GM21360 (cell line): ENCODE data around the gene EIF4E.
"Not testable (repeated sequence)": the region's sequence is repeated elsewhere in the genome, so short reads cannot be mapped to it uniquely, and the experiment has no call there.

ENCODE experiments used
- ATAC-seq: cut with Tn5 transposase; IDR thresholded peaks from one replicate; pipeline ENCODE4 v1.9.1; 2021; ENCODE audit warnings: mild to moderate bottlenecking, moderate library complexity; ENCODE audit not compliant: unreplicated experiment

The EIF4E gene

DNA sequence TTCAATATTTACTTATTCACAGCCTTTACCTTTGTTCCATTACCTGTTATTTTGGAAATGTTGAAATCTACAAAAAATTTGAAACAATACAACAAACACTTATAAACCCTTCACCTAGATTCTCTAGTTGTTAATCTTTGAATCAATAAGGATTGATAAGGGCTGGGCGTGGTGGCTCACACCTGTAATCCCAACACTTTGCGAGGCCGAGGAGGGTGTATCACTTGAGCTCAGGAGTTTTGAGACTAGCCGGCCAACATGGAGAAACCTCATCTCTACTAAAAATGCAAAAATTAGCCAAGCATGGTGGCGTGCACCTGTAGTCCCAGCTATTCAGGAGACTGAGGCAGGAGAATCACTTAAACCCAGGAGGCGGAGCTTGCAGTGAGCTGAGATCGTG, 5.9 kb upstream of the EIF4E start:
- ATAC-seq: not testable (repeated sequence)

DNA sequence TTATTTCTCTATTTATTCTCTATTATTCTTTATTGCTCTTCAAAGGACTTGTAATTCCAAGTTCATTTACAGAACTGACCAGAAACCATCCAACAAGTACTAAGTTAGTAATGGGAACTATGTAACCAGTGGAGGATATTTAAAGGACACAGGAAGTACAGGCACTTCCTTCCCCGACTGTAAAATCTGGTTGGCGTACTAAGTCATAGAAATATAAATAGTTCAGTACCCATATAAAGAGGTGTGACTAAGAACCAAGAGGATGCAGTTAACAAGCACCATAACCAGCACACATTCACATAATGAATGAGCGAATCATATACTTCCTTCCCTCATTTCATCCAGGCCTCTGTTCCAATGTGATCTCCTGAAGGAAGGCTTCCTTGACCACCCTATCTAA, 3.6 kb upstream of the EIF4E start:
- ATAC-seq: peak; percentile 9

DNA sequence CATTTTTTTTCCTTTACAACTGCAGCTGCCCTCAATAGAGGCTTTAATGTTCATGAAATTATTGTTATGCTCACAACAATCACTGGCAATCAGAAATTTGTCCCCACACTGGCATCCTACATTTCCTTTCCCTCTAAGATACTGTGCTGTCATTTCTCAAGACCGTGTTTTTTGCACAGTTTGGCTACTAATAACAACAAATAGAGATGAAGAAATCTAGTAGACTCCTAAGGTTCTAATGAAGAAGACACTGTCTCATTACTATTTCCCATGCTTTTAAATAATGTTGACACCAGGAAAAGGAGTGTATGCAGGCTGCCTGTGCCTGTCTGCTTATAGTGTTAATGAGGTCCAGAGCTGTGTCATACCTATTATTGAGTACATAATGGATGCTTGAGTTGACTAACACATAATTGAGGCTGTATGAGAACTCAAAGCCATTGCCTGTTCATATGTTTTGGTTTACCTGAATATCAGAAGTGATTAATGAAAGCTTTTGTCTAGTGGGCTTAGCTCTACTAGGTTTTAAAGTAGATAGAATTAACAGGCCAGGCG, 1.5 kb upstream of the EIF4E start:
- ATAC-seq: no peak

DNA sequence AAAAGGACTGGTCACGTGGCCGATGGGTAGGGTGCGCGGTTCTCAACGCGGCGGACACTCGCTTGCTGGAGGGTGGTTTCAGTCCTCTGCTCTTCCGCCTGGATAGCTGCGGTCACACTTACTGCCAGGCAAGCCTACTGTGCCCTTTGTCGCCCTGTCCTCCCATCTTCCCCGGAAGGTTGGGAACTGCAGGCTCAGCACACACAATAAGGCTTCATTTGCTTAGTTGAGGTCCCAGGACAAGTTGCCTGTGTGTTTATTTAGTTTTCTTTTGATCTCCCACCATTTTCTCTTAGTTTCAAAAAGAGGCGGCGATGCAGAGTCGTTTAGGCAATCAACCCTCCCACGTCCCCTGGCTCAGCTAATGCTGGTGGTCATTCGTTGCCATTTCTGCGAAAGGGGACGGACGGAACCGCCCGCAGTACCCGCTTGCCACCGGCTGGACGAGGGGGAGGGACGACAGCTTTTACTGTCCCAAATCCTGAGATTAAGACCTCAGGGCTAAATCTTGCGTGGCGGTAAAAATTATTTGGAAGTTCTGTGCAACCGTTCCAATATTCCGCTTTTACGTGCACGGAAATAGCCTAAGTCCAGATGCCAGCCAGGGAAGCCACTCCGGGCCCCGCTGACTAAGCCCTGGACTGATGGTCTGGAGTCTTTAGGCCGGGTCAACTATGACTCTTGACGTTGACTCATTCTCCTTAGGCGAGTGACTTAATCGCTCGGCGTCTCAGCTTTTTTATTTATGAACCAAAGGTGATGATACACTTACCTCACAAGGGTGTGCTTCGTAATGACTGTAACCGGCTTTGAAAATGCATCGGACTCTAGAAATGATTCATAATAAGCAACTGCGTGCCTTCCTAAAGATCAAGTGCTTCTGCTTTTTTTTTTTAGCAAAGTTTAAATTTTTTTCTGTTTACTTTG, 671 bp upstream of the EIF4E start:
- peak; percentile 49 for ATAC-seq

DNA sequence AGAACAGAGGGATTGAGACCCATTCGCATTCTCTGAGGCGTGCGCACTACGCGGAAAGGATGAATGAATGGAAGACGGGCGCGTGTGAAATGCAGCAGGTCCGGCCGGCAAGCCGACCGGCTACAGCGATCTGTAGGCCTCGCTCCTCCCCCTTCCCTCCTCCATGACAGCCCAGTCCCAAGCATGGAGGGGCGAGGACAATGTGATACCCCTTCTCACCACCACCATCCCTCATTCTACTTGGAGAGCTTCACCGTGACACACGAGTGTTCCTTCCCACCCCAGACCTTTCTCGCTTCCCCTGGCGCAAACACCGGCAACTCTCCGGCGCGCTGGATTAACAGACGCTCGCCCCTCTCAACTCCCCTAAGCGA, 815 bp downstream of the EIF4E start:
- ATAC-seq: peak; percentile 32

DNA sequence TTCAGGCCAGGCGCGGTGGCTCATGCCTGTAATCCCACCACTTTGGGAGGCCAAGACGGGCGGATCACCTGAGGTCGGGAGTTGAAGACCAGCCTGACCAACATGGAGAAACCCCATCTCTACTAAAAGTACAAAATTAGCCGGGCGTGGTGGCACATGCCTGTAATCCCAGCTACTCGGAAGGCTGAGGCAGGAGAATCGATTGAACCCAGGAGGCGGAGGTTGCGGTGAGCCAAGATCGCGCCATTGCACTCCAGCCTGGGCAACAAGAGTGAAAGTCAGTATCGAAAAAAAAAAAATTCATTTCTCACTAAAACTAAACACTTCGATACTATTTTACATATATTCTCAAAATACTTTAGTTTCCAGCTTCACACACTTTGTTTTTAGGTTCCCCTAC, 2.7 kb downstream of the EIF4E start:
- not testable (repeated sequence) for ATAC-seq

DNA sequence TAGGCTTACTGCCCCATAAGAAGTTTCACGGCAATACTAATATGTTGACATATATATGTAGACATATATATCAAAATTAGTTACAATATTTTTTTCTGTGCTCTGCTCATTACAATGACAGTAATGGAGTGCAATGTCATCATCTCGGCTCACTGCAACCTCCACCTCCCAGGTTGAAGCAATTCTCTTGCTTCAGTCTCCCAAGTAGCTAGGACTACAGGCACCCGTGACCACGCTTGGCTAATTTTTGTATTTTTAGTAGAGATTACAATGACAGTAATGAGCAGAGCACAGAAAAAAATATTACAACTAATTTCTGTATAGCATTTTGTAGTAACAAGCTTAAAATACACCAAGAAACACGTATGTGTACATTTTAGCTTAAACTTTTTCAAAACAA, 7.6 kb downstream of the EIF4E start:
- no peak for ATAC-seq

DNA sequence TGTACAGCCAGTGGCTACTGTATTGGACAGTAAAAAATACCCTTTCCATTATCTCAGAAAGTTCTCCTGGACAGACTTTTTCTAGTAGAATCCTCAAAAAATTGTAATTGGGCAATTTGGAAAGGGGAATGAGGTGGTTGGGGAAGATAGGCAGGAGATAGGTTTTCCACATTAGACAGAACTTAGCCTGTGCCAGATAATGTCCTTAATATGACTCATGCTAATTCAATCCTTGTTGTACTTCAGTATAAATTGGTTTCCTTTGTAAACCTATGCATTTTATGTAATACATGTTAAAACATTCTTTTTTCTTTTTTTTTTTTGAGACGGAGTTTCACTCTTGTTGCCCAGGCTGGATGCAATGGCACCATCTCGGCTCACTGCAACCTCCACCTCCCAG, 8.9 kb downstream of the EIF4E start:
- no peak for ATAC-seq

DNA sequence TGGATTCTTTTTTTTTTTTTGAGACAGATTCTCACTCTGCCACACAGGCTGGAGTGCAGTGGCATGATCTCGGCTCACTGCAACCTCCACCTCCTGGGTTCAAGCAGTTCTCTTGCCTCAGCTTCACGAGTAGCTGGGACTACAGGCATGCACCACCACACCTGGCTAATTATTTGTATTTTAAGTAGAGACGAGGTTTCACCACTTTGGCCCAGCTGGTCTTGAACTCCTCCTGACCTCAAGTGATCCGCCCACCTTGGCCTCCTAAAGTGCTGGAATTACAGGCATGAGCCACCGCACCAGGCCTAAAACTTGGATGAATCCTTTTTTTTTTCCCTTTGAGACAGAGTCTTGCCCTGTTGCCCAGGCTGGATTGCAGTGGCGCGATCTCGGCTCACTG, 18.2 kb downstream of the EIF4E start:
- ATAC-seq: not testable (repeated sequence)

DNA sequence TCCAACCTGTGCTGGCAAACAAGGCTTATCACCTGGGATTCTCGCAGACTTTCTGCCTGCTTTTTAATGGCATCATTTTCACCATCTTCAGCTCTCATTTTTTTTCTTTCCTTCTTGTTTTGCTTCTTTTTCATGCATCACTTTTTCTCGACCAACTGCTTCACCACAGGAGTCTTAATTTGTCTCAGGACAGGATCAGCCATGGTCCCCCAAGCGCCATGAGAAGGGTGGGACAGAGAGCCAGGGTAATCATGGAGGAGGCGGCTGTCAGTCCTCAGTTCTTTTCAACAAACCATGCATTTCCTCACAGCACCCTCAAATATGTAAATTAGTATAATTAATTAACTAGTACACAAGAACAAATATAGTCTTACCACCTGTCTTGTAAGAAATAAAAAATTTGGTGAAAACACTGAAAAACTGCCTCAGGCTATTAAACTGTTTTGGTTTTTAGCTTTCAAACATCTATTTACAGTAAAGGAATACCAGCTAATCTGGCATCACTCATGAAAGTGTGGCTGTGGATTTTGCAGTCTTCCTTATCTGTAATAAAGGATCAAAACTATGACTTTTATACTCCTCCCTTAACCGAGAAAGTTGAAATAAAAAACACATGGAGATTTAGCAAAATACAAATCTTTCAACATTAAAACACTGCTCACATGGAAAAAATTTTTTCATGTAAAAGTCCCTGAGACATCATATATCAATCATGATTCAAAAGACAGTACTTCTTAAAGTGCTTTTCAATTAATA, 19.1 kb downstream of the EIF4E start:
- ATAC-seq: no peak

DNA sequence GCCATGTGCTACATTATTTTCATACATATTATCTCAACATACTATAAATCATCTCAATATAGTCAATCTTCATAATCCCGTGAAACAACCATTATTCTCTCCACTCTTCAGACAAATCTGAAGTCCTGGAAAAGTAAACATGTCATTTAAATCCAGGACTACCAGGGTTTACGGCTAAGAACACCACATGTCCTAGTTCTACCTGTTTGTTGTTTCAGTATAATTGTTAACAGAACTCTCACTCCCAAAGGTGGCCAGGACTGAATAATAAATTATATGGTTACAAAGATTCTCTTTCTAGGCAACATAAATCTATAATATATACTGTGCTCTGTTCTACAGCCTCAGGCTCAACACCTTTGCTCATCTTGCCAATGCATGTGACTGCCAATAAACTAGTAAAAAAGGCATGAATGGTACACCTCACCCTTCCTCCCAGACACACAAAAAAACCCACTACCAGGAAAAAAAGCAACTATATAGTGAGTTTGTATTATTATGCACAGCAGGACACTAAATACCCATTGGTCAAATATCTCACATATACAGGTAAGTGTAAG, 20.1 kb downstream of the EIF4E start:
- ATAC-seq: no peak

DNA sequence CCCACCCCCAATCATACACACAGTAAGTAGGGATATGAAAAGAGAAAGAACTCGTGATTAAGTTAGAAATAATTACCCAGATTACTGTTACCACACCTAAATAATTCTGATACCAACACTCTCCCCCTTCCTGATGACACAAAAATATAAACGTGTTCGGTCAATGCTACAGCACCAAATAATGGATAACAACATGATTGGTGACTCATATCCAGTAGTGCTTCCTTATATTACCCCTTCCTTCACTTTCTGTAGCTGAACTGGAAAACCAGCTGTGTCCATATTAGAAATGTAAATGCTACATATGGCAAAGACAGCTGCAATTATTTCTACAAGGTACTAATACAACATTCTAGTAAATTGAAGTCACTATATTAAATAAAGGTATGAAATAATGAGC, 20.8 kb downstream of the EIF4E start:
- ATAC-seq: no peak

DNA sequence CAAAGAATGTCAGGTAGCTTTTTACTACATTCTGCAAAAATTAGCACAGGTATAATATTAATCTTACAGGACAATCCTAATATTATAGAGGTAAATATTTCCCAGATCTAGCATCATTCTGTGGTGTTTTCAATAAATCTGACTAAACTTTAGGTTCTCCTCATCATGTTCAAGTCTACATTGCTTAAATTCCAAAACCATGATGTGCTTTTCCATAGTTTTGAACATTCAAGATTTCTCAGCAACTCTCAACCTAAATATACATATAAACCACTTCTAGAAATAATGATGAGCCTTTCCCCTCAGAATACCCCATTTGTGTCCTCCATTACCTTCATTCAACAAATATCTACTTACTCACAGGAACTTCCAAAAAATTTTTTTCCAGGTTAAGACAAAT, 23.1 kb downstream of the EIF4E start:
- ATAC-seq: no peak

DNA sequence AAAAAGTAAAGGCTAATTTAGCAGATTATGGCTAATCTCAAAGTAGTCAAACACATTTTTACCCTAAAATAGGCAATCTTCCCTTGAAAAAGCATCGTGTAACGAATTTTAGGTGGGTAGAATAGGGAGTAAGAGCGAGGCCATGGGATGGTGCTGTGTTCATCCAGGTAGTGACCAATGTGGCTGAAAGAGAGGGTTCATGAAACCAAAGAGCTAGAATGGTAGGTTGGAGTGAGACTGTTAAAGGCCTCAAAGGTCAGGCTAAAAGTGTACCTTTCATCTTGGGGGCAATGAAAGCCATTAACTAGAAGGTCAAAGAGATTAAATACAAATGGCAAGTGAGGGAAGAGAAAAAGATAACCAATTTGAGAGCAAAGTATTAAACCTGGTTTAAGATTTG, 23.6 kb downstream of the EIF4E start:
- no peak for ATAC-seq

DNA sequence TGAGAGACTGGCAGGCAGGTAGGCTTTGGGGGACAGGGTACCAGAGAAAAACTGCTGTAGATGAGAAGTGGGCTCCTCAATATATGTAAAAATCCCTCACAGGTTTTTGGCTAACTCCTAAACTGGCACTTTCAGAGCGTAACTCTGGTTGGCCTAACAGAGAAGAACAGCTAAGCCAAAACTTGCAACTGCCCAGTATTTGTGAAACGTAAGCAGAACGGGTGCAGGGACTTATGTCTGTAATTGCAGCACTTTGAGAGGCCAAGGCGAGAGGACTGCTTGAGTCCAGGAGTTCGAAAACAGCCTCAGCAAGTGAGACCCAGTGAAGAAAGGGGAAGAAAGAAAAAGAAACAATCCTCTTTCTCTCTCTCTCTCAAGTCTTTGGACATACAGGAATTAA, 25.0 kb downstream of the EIF4E start:
- ATAC-seq: no peak

DNA sequence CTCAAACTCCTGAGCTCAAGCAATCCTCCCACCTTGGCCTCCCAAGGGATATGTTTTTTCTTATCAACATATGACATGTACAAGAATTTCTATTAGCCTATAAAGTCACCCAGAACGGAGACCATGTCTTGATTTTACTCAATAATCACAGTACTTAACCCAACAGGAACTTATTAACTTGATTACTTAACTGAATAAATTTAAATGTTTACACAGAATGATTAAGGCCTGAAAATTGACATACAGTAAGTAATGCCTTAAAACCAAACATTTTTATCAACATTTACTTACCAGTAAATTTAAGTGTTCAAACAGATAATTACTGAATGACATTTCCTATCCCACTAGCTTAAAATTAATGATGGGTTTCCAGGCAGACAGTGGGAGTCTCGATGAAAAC, 25.4 kb downstream of the EIF4E start:
- no peak for ATAC-seq

DNA sequence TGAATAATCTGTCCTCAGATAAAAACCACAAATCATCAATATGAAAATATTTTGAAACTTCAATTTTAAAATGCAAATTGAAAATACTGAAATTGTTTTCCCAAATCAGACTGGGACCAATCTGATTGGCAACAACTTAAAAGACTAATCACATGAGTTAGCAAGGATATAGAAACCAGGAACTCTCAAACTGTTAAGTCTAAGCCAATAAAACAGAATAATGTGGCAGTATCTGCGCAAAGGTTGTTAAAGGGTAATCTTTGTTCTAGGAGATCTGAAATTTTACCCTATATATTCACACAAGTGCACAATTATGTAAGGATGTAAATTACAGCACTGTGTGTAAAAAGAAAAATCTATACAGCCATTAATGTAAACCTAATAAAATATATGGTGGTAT, 29.7 kb downstream of the EIF4E start:
- no peak for ATAC-seq

DNA sequence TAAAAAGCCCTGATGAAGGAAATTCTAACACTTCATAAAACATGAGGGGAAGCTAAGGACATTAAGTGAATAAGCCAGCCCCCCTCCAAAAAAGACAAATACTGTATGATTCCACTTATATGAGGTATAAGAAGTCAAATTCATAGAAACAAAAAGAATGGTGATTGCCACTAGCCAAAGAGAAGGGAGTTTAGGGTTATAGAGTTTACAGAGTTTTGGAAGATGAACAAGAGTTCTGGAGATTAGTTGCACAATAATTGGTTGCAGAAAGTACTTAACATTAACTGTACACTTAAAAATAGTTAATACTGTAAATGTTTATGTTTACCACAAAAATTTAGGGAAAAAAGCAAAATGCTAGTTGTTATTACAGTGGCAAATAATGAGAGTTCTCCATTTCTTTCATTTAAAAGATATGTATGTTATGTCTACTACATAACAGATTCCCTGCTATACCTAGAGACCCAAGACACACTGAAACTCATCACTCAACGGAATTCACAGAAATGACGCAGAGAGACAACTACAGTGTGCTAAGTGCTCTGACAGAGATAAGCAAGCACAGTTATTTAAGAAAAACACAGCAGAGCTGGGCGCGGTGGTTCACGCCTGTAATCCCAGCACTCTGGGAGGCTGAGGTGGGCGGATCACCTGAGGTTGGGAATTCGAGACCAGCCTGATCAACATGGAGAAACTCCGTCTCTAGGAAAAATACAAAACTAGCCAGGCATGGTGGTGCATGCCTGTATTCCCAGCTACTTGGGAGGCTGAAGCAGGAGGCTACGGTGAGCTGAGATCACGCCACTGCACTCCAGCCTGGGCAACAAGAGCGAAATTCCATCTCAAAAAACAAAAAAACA, 37.2 kb downstream of the EIF4E start:
- no peak for ATAC-seq

DNA sequence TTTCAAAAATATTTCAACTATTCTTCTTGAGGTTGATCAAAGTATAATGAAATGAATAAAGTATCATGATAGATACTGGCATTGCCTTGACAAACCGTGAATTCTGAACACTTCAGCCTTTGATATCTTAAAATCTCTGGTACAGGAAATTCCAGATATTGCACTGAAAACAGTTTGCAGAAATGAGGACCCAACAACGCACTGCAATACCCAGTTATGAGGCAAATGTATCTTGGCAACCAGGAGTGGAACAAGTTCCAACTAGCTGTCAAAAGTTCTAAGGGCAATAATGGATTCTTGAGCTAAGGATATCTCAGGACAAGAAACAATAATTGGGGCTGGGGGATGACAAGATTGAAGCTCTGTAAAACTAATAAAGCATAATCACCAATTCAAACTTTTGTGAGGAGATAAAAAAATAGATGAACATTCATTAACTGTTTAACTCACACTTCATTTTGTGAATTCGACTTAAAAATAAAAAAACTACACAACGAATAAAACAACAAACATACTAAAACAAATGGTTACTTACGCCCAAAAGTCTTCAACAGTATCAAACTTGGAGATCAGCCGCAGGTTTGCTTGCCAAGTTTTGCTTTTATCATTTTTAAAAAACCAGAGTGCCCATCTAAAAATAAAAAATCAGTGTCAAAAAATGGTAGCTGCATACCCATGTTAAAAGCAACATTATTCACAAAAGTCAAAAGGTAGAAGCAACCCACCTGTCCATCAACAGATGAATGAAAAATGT, 38.1 kb downstream of the EIF4E start:
- ATAC-seq: no peak

DNA sequence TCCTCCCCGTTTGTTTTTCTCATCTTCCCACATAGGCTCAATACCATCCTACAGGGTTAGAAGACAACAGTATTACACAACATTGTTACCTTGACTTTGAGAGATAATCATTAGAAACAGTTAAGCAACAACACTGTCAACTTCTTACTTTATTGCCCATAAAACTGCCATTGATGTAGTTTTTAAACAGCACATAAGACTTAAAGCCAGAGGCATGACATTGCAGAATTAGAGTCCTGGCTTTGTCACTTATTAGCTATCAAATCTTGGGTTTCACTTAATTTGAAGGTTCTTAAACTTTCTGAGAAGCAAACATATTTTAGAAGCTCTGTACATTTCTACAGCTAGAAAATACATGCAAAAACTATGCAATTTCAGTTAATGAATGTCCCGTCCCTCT, 41.8 kb downstream of the EIF4E start:
- no peak for ATAC-seq
